ENCODE results near the gene UGT1A7.
"Not testable (repeated sequence)": the region's sequence is repeated elsewhere in the genome, so short reads cannot be mapped to it uniquely, and the experiment has no call there.

The UGT1A7 gene

GRCh38 chr2:233718552-233718951 lies 36.9 kb downstream of the UGT1A7 start, which contains the start of gene UGT1A4:
TSS of gene UGT1A4 (plus strand) at chr2:233718736. CDS start at chr2:233718821, 85 bp downstream.
- DNase-seq, result no peak

GRCh38 chr2:233728723-233729301 lies 47.1 kb downstream of the UGT1A7 start, which contains the start of gene UGT1A3:
TSS of gene UGT1A3 (plus strand) at chr2:233729042. CDS start at chr2:233729127, 85 bp downstream.
- DNase-seq, result no peak

GRCh38 chr2:233736868-233737653 lies 55.4 kb downstream of the UGT1A7 start:
- DNase-seq, result not testable (repeated sequence)

DNA sequence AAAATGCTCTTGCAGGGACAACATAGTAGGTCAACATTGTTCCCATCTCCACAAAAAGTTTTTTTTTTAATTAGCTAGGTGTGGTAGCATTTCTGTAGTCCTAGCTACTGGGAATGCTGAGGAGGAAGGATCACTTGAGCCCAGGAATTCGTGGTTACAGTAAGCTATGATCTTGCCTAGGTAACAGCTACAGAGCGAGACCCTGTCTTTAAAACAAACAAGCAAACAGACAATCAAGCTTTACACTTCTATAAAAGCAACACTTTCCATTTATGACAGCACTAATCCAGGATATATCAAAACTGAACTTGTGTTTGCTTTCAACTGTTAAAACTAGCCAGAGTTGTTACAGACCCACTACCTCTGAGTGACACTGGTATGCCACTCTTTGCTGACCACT lies 59.2 kb downstream of the UGT1A7 start:
- DNase-seq, result no peak

DNA sequence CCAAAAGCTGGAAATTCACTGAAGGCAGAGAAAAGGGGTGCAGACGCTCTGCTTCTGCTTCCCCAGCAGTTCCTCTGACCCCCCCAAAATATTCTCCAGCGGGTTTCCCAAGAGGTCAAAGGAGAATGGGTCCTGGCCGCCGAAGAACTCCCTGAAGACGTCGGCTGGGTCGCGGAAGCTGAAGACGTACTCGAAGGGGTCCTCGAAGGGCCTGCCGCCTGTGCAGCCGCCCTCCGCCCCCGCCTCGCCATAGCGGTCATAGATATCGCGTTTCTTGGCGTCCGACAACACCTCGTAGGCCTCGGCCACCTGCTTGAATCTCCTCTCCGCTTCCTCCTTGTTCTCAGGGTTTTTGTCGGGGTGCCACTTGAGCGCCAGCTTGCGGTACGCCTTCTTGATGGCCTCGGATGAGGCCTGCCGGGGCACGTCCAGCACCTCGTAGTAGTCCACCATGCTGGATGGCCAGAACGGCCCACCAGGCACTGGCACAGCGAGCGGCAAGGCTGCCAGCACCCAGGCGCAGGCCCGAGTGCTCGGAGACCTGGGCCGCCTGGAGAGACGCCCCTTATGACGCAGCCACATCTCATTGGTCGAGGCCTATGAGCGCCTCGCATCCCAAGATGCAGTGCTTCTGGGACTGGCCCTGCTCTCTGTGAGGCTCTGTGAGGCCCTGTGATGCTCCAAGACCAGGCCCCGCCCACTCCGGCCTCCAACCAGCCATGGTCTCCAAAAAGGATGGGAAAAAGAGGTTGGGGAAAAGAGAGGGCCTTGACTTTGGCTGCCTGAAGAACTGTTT lies 62.0 kb downstream of the UGT1A7 start:
- no peak for DNase-seq

DNA sequence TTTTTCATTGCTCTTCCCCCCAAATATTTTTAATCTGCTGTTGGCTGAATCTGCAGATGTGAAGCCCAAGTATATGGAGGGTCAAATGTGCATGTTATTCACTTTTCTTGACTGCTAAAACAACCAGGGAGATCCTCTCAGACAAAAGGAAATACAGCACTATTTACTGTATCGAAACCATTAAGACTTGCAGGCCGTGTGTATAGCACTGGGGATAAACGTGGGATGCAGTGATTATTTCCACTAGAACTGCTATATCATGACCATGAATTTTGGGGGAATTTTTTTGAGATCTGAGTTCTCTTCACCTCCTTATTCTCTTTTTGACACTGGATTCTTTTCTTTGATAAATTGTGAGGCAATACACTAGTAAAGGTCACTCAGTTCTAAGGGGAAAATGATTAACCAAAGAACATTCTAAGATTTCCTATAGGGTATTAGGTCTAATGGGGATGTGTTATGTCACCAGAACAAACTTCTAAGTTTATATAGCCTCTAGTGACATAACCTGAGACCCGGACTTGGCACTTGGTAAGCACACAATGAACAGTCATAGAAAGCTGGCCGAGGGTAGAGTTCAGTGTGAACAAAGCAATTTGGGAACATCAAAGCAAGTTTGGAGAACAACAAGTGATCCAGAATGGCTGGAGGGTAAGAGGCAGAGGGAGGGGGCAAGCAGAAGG lies 63.5 kb downstream of the UGT1A7 start:
- no peak for DNase-seq

GRCh38 chr2:233745838-233746237 lies 64.1 kb downstream of the UGT1A7 start:
- DNase-seq, result not testable (repeated sequence)

- DNase-seq, result no peak
Observed at GRCh38 chr2:233746475-233747282, 65.0 kb downstream of the UGT1A7 start.

- no peak for DNase-seq
Observed at GRCh38 chr2:233747283-233747544, 65.5 kb downstream of the UGT1A7 start.

GRCh38 chr2:233750689-233751088 lies 69.0 kb downstream of the UGT1A7 start:
- not testable (repeated sequence) for DNase-seq

DNA sequence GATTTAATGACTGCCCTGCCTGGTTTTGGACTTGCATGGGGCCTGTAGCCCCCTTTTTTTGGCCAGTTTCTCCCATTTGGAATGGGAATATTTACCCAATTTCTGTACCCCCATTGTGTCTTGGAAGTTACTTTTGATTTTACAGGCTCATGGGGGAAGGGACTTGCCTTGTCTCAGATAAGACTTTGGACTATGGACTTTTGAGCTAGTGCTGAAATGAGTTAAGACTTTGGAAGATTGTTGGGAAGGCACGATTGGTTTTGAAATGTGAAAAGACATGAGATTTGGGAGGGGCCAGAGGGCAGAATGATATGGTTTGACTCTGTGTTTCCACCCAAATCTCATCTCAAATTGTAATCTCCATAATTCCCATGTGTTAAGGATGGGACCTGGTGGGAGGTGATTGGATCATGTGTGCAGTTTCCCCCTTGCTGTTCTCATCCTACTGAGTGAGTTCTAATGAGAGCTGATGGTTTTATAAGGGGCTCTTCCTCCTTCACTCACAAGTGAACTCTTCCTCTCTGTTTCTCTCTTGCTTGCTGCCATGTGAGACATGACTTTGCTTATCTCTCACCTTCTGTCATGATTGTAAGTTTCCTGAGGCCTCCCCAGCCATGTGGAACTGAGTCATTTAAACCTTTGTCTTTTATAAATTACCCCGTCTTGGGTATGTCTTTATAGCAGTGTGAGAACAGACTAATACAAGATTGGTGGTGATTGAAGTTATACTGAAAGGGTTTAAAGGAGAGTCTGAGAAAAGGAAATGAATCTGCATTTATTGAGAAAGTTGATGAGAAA lies 69.7 kb downstream of the UGT1A7 start:
- not testable (repeated sequence) for DNase-seq

GRCh38 chr2:233754872-233755611 lies 73.3 kb downstream of the UGT1A7 start:
- DNase-seq, result no peak

DNA sequence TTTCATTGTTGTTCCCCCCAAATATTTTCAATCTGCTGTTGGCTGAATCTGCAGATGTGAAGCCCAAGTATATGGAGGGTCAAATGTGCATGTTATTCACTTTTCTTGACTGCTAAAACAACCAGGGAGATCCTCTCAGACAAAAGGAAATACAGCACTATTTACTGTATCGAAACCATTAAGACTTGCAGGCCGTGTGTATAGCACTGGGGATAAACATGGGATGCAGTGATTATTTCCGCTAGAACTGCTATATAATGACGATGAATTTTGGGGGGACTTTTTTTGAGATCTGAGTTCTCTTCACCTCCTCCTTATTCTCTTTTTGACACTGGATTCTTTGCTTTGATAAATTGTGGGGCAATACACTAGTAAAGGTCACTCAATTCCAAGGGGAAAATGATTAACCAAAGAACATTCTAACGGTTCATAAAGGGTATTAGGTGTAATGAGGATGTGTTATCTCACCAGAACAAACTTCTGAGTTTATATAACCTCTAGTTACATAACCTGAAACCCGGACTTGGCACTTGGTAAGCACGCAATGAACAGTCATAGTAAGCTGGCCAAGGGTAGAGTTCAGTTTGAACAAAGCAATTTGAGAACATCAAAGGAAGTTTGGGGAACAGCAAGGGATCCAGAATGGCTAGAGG lies 74.9 kb downstream of the UGT1A7 start:
- no peak for DNase-seq

DNA sequence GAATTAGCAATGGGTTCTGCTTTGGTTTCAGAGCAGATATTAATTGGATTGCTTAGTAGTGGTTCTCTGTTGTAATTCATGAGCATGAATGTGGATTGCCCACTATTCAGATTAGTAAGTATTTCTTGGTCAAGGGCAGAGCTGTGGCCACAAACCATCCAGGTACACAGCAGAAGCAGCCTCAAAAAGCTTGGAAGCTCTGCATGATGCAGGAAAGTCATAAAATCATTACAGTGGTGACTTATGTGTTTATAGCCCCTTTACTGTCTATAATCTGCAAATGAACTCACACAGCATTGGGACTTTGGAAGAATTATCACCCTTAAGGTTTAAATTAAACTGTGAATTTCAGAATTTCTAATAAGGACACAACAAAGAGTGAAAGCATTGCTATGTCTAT lies 76.4 kb downstream of the UGT1A7 start:
- no peak for DNase-seq

DNA sequence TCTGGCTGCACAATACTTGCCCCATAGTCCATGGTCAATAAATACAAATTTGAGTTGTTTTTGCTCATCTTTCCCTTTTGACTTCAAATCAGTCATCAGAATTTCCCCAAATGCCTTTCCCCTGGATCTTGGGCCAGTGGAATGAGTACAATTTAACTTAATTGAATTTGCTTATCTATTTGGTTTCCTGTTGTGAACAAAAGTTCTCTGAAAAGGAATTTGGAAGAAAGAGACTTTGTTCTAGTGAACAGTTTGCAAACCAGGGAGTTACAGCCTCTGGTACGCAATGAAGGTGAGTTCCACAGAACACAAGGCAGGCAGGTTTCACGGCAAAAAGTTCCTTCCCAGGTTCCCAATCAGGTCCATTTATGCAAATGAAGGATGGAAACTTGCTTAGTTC lies 77.1 kb downstream of the UGT1A7 start:
- no peak for DNase-seq

DNA sequence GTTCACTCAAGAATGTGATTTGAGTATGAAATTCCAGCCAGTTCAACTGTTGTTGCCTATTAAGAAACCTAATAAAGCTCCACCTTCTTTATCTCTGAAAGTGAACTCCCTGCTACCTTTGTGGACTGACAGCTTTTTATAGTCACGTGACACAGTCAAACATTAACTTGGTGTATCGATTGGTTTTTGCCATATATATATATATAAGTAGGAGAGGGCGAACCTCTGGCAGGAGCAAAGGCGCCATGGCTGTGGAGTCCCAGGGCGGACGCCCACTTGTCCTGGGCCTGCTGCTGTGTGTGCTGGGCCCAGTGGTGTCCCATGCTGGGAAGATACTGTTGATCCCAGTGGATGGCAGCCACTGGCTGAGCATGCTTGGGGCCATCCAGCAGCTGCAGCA lies 78.3 kb downstream of the UGT1A7 start, which contains the start of gene UGT1A1:
Gene UGT1A1 (plus strand): TSS at position 228 of the 400 bp plus-strand sequence. CDS start 18 bp downstream, at position 246.
- DNase-seq, result no peak

DNA sequence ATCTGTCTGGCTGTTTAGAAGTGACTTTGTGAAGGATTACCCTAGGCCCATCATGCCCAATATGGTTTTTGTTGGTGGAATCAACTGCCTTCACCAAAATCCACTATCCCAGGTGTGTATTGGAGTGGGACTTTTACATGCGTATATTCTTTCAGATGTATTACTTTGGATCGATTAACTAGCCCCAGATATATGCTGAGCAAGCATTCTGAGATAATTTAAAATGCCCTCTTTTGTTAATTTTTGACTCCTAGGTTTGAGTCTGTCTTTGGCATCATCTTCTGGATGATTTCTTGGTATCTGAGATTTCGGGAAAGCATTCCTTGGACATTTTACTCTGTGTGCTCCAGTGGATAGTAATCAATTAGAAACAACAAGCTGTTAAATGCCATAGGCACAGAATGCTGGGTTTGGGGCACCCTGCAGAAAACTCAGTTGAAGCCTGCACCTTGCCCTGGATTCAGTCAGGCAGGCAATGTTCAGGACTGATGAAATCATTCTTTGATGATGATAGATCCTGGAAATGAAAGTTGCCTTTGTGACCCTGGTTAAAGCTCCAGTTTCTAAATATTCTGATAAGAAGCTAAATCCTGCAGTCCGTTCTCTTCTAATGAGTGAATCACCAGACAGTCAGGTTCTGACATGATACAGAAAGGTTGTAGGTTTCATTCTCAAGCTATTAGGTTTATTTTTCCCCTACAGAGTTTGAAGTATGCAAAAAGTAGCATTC lies 79.5 kb downstream of the UGT1A7 start:
- DNase-seq, result no peak

- DNase-seq, result no peak
Observed at GRCh38 chr2:233764264-233764663, 82.6 kb downstream of the UGT1A7 start.

DNA sequence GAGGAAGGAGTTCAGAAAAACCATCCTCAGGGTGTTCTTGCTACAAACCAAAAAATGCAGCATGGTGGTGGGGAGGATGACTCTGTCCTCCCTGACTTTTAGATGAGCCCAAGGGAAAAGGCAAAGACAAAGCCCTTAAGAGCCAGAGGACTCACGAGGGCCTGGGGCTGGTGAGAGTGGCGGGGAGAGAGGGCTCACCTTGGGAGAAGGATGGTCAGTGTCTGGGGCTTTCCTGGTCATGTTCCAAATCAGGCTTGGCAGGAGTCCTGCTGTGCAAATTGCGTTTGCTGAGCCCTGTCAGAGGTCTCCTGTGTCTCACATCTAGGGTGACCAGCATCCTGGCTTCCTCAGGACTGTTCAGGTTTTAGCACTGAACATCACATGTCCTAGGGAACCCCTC lies 83.1 kb downstream of the UGT1A7 start:
- DNase-seq, result no peak
